ENCODE measurements around the gene ZMYND11. TPM values are rescaled to one million over a fixed set of nuclear protein-coding genes. Genes with fewer than 3 reads are reported as not detected.
A peak's percentile ranks its signal among the peaks of the same experiment; 100 is the strongest.
"Not testable (repeated sequence)": the region's sequence is repeated elsewhere in the genome, so short reads cannot be mapped to it uniquely, and the experiment has no call there.

Gene ZMYND11
- total RNA-seq, 2 donors from 2014 or later: 60.2 to 61.1 TPM

- Histone ChIP-seq H3K4me3 (no peak overlapping the region), H3K36me3 (no peaks in the 10 kb centered on the region), H3K4me1 (peaks cover 0 to 12% of the 10 kb centered on the region in 2 donors), H3K27me3 (no peaks in the 10 kb centered on the region), H3K27ac (peak overlapping the region in 1 of 2 donors; percentile 59), H3K9me3 (no peaks in the 10 kb centered on the region)
- no peak for DNase-seq (ENCODE audit: low spot score)
- no peak for TF ChIP-seq CTCF (IDR thresholded peaks at IDR 0.05)
Measured at GRCh38 chr10:298033-298432, 162.8 kb downstream of the ZMYND11 start.

- Histone ChIP-seq H3K4me3 (no peak overlapping the region), H3K4me1 (peaks cover 0 to 12% of the 10 kb centered on the region in 2 donors), H3K9me3 (no peaks in the 10 kb centered on the region), H3K36me3 (no peaks in the 10 kb centered on the region), H3K27ac (no peak overlapping the region), H3K27me3 (no peaks in the 10 kb centered on the region)
- no peak for TF ChIP-seq CTCF (IDR thresholded peaks at IDR 0.05)
- no peak for DNase-seq (ENCODE audit: low spot score)
Measured at GRCh38 chr10:299512-299911, 164.3 kb downstream of the ZMYND11 start.

- no peak for TF ChIP-seq CTCF (IDR thresholded peaks at IDR 0.05)
Measured at GRCh38 chr10:299969-300368, 164.7 kb downstream of the ZMYND11 start.

GRCh38 chr10:300580-300979, 165.3 kb downstream of the ZMYND11 start:
- DNase-seq (ENCODE audit: low spot score); H3K27ac ChIP-seq; H3K27me3 ChIP-seq; H3K9me3 ChIP-seq; H3K4me3 ChIP-seq; H3K36me3 ChIP-seq: not testable (repeated sequence)
- H3K4me1 ChIP-seq: peaks cover 0 to 12% of the 10 kb centered on the region in 2 donors

More at GRCh38 chr10:299969-300368, 164.7 kb downstream of the ZMYND11 start:
- Histone ChIP-seq H3K36me3 (no peaks in the 10 kb centered on the region), H3K4me3 (no peak overlapping the region), H3K27me3 (no peaks in the 10 kb centered on the region), H3K9me3 (no peaks in the 10 kb centered on the region), H3K27ac (no peak overlapping the region), H3K4me1 (peaks cover 0 to 12% of the 10 kb centered on the region in 2 donors)
- no peak for DNase-seq (ENCODE audit: low spot score)

GRCh38 chr10:301536-301935, 166.3 kb downstream of the ZMYND11 start:
- Histone ChIP-seq H3K27ac (no peak overlapping the region), H3K27me3 (no peaks in the 10 kb centered on the region), H3K4me1 (peaks cover 0 to 12% of the 10 kb centered on the region in 2 donors), H3K9me3 (no peaks in the 10 kb centered on the region), H3K36me3 (no peaks in the 10 kb centered on the region), H3K4me3 (no peak overlapping the region)
- no peak for TF ChIP-seq CTCF (IDR thresholded peaks at IDR 0.05)
- no peak for DNase-seq (ENCODE audit: low spot score)

Other genes starting within 250 kb of the ZMYND11 start
- not detected for gene TUBB8, start 86.2 kb upstream of the ZMYND11 start, total RNA-seq

Measured in right atrium auricular region (tissue), 2 donors.